HCT116 (cell line): ENCODE data around the gene ALK. TPM values are rescaled to one million over a fixed set of nuclear protein-coding genes. Genes with fewer than 3 reads are reported as not detected.

Experiments used
- ATAC-seq: fragments of 200-7000 bp; cut with Tn5 transposase; 2 replicates; pipeline ENCODE4 v1.9.1; 2020; ENCODE audit warnings: mild to moderate bottlenecking, moderate library complexity
- BruUV-seq: library from RNA; stranded (reverse); fragments of 400-500 nt; replicated peaks from 2 replicates; lab custom pipeline; 2021; lab: Mats Ljungman, UMichigan
- CTCF ChIA-PET: fragments of 300-600 bp; sonication (Branson Sonifier 250); formaldehyde crosslinking; loops from one replicate; lab custom pipeline; 2021; ENCODE audit warnings: antibody characterized with exemption; lab: Charles Lee
- POLR2A ChIA-PET: fragments of 300-600, 350-600 bp; sonication (Branson Sonifier 250); formaldehyde crosslinking; loops from one replicate; lab custom pipeline; 2021; ENCODE audit warnings: antibody characterized with exemption; lab: Charles Lee
- RAD21 ChIA-PET, 2 experiments: fragments of 300-600 bp; sonication (Branson Sonifier 250); formaldehyde crosslinking; loops; one replicate each; lab custom pipeline; 2023; ENCODE audit warnings: low total read pairs in 2 of 2; ENCODE audit not compliant: uncharacterized antibody in 2 of 2, unreplicated experiment in 2 of 2, low non-redundant PET in 1 of 2; lab: Charles Lee
- DNase-seq: peaks from one replicate; pipeline ENCODE4 v3.0.0-alpha.2; 2010; ENCODE audit warnings: low read depth, low spot score
- H2AFZ ChIP-seq: fragments of 200-600 bp; shearing (Covaris generic), sonication (generic); 2 replicates; pipeline ENCODE4 v1.6.1; 2017; ENCODE audit warnings: low read depth, mixed run types, mixed read lengths, antibody characterized with exemption, low read length; ENCODE audit not compliant: poor library complexity, severe bottlenecking
- H3K27ac ChIP-seq: 2 replicates; pipeline ENCODE4 v1.5.1; 2012; ENCODE audit warnings: low read depth, low read length
- H3K27me3 ChIP-seq: fragments of 200-600 bp; sonication (generic); 2 replicates; pipeline ENCODE4 v1.6.1; 2016; ENCODE audit warnings: mixed run types, low read length, mixed read lengths; ENCODE audit not compliant: insufficient read depth
- H3K36me3 ChIP-seq, 2 experiments: fragments of 200-500 bp in 1 of 2; fragments of 200-600 bp in 1 of 2; sonication (Bioruptor generic) in 1 of 2; sonication (generic) in 1 of 2; 2 replicates each; pipeline versions ENCODE4 v1.5.1 to v1.6.1; 2014 to 2016; ENCODE audit warnings: low read length in 2 of 2, inconsistent platforms in 1 of 2, mixed read lengths in 1 of 2, mixed run types in 1 of 2; ENCODE audit not compliant: insufficient read depth in 2 of 2, control insufficient read depth in 1 of 2
- H3K4me1 ChIP-seq, 2 experiments: fragments of 200-600 bp in 1 of 2; sonication (generic) in 1 of 2; 2 replicates each; pipeline versions ENCODE4 v1.5.1 to v1.6.1; 2012 to 2017; ENCODE audit warnings: low read length in 2 of 2, inconsistent platforms in 1 of 2, mild to moderate bottlenecking in 1 of 2, mixed read lengths in 1 of 2, mixed run types in 1 of 2, moderate library complexity in 1 of 2; ENCODE audit not compliant: insufficient read depth in 2 of 2, control insufficient read depth in 1 of 2
- H3K4me2 ChIP-seq: fragments of 200-600 bp; sonication (generic); 2 replicates; pipeline ENCODE4 v1.6.1; 2017; ENCODE audit warnings: mixed run types, low read length, mixed read lengths
- H3K4me3 ChIP-seq, 2 experiments: fragments of 200-600 bp in 1 of 2; sonication (generic) in 1 of 2; replicated peaks in 1 of 2; 2 replicates each; pipeline ENCODE4 v1.5.1; 2011 to 2016; ENCODE audit warnings: low read length in 2 of 2, control low read depth in 1 of 2, low read depth in 1 of 2, mild to moderate bottlenecking in 1 of 2, mixed read lengths in 1 of 2, mixed run types in 1 of 2
- H3K79me2 ChIP-seq: fragments of 200-600 bp; sonication (generic); 2 replicates; pipeline ENCODE4 v1.6.1; 2017; ENCODE audit warnings: mild to moderate bottlenecking, mixed run types, low read length, moderate library complexity, mixed read lengths; ENCODE audit not compliant: insufficient read depth
- H3K9ac ChIP-seq: fragments of 200-600 bp; sonication (generic); 2 replicates; pipeline ENCODE4 v1.6.1; 2016; ENCODE audit warnings: low read length, mixed read lengths
- H3K9me2 ChIP-seq: fragments of 200-600 bp; sonication (generic), shearing (Covaris generic); 2 replicates; pipeline ENCODE4 v1.6.1; 2017; ENCODE audit warnings: mixed run types, mild to moderate bottlenecking, moderate library complexity; ENCODE audit not compliant: insufficient read depth
- H3K9me3 ChIP-seq, 2 experiments: fragments of 200-500 bp in 1 of 2; fragments of 200-600 bp in 1 of 2; sonication (Bioruptor generic) in 1 of 2; sonication (generic) in 1 of 2; 2 replicates each; pipeline ENCODE4 v1.6.1; 2014 to 2017; ENCODE audit warnings: low read length in 2 of 2, mixed read lengths in 2 of 2, inconsistent platforms in 1 of 2, low read depth in 1 of 2, mild to moderate bottlenecking in 1 of 2, mixed run types in 1 of 2, moderate library complexity in 1 of 2; ENCODE audit not compliant: control insufficient read depth in 1 of 2, insufficient read depth in 1 of 2
- H4K20me1 ChIP-seq: fragments of 200-600 bp; sonication (generic), shearing (Covaris generic); 2 replicates; pipeline ENCODE4 v1.6.1; 2017; ENCODE audit warnings: mixed run types, mild to moderate bottlenecking, moderate library complexity; ENCODE audit not compliant: insufficient read depth
- EZH2 ChIP-seq: fragments of 200-600 bp; sonication (generic); IDR thresholded peaks from 2 replicates; pipeline ENCODE4 v1.6.1; 2017; ENCODE audit warnings: antibody characterized with exemption, mixed run types
- EZH2phosphoT487 ChIP-seq: fragments of 200-600 bp; IDR thresholded peaks from 2 replicates; pipeline ENCODE4 v1.6.1; 2018; ENCODE audit warnings: antibody characterized with exemption, borderline replicate concordance
- JUND ChIP-seq: IDR thresholded peaks from 2 replicates; pipeline ENCODE4 v1.6.1; 2012
- POLR2A ChIP-seq: IDR thresholded peaks from 2 replicates; pipeline ENCODE4 v1.7.0; 2011; ENCODE audit warnings: borderline replicate concordance; ENCODE audit not compliant: insufficient read depth, insufficient read length; ENCODE audit errors: extremely low read depth
- SIN3A ChIP-seq: IDR thresholded peaks from 2 replicates; pipeline ENCODE4 v1.6.1; 2012; ENCODE audit warnings: low read depth
- YY1 ChIP-seq: IDR thresholded peaks from 2 replicates; pipeline ENCODE4 v1.6.1; 2011; ENCODE audit warnings: low read length, low read depth, moderate library complexity, mild to moderate bottlenecking; ENCODE audit not compliant: insufficient replicate concordance; ENCODE audit errors: extremely low read depth
- ZFX ChIP-seq: fragments of 450-650 bp; IDR thresholded peaks from 2 replicates; pipeline ENCODE4 v1.6.1; 2017
- ZNF274 ChIP-seq: fragments of 200-500 bp; sonication (Bioruptor generic); IDR thresholded peaks from 2 replicates; pipeline ENCODE4 v1.6.1; 2014; ENCODE audit warnings: mild to moderate bottlenecking, low read depth, low read length, inconsistent platforms
- intact Hi-C: fragments of 100-400 bp; cut with micrococcal nuclease; formaldehyde crosslinking; loops from 2 replicates; pipeline ENCODE4 v1.10.0; 2022
- total RNA-seq: library from RNA; stranded (reverse); gene quantifications from one replicate; pipeline ENCODE4 v1.2.1, GENCODE V29; 2021; ENCODE audit not compliant: unreplicated experiment
- TF ChIP-seq, protein P1 (sequence below): IDR thresholded peaks from 2 replicates; pipeline ENCODE4 v1.6.1; 2012
- TF ChIP-seq, protein P2 (sequence below), 3 experiments: fragments of 200-600 bp in 1 of 3; sonication (generic) in 1 of 3; IDR thresholded peaks in 2 of 3; conservative IDR thresholded peaks in 1 of 3; 2 replicates each; pipeline ENCODE4 v1.5.1; 2012 to 2017; ENCODE audit warnings: low read depth in 2 of 3, low read length in 2 of 3, antibody characterized with exemption in 1 of 3, borderline replicate concordance in 1 of 3, control low read depth in 1 of 3, mild to moderate bottlenecking in 1 of 3, mixed read lengths in 1 of 3, mixed run types in 1 of 3, moderate library complexity in 1 of 3; ENCODE audit not compliant: insufficient read depth in 1 of 3

The ALK gene
- total RNA-seq, 1 experiment from 2014 or later = not detected

DNA sequence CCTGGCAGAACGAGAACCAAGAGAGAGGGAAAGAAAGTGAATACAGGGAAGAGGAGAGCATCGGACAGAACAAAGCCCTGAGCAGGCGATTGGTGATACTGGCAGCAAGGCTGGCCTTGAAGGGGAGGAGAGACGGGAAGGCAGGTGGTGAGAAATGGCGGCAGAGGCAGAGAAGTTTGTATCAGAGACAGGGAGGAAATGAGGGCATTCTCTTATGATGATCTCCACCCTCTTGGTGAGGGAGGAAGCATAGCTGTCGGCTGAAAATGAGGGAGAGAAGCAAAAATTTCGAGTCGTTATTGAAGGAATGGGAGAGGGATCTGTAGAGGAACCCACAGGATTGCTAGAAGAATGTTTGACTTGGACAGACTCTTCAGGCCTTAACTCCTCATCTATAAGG is 725.6 kb downstream of the ALK start:
- TF ChIP-seq, protein P1, sequence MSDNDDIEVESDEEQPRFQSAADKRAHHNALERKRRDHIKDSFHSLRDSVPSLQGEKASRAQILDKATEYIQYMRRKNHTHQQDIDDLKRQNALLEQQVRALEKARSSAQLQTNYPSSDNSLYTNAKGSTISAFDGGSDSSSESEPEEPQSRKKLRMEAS = no peak
- no peak for TF ChIP-seq YY1
- TF ChIP-seq POLR2A = no peak
- no peak for TF ChIP-seq EZH2
- TF ChIP-seq, protein P2, sequence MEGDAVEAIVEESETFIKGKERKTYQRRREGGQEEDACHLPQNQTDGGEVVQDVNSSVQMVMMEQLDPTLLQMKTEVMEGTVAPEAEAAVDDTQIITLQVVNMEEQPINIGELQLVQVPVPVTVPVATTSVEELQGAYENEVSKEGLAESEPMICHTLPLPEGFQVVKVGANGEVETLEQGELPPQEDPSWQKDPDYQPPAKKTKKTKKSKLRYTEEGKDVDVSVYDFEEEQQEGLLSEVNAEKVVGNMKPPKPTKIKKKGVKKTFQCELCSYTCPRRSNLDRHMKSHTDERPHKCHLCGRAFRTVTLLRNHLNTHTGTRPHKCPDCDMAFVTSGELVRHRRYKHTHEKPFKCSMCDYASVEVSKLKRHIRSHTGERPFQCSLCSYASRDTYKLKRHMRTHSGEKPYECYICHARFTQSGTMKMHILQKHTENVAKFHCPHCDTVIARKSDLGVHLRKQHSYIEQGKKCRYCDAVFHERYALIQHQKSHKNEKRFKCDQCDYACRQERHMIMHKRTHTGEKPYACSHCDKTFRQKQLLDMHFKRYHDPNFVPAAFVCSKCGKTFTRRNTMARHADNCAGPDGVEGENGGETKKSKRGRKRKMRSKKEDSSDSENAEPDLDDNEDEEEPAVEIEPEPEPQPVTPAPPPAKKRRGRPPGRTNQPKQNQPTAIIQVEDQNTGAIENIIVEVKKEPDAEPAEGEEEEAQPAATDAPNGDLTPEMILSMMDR (IDR thresholded peaks at IDR 0.05 in 2 of 3, conservative IDR thresholded peaks at IDR 0.05 in 1 of 3; ENCODE audit: borderline replicate concordance in 1 of 3, insufficient read depth in 1 of 3, low read depth in 2 of 3, low read length in 2 of 3) = no peak
- no peak for TF ChIP-seq EZH2phosphoT487
- TF ChIP-seq ZFX = no peak
- no peak for TF ChIP-seq ZNF274
- no peak for TF ChIP-seq JUND
- no peak for TF ChIP-seq SIN3A
- H3K4me3 ChIP-seq = no peak overlapping the region
- H2AFZ ChIP-seq = no peak overlapping the region
- no peak overlapping the region for H3K9ac ChIP-seq
- H3K4me2 ChIP-seq = no peak overlapping the region
- no peaks in the 10 kb centered on the region for H4K20me1 ChIP-seq
- no peaks in the 10 kb centered on the region for H3K36me3 ChIP-seq
- no peak overlapping the region for H3K27ac ChIP-seq
- DNase-seq (no peak), ATAC-seq (no peak)
- ChIA-PET CTCF (interaction anchor here (1.3 kb wide), 1 partner anchor 237 kb away, joined by 3 read pairs; no protein-coding TSS in a partner anchor), POLR2A (no interaction called here), RAD21 (no interaction called here)
- no peaks in the 10 kb centered on the region for H3K9me2 ChIP-seq
- no peaks in the 10 kb centered on the region for H3K9me3 ChIP-seq
- no peaks in the 10 kb centered on the region for H3K79me2 ChIP-seq
- H3K27me3 ChIP-seq = no peaks in the 10 kb centered on the region
- H3K4me1 ChIP-seq = no peaks in the 10 kb centered on the region
- no TSS peak for BruUV-seq
- intact Hi-C loops = loop anchor here (1.0 to 10.0 kb wide), 3 partner anchors 141 to 361 kb away; no protein-coding TSS in a partner anchor
